Neural cell (in vitro differentiated cells): ENCODE results near the gene TMEM81.

ENCODE experiments used
- CTCF ChIP-seq: fragments of 450-650 bp; IDR thresholded peaks from 2 replicates; pipeline ENCODE4 v1.5.1; 2014; ENCODE audit warnings: antibody characterized with exemption, mild to moderate bottlenecking, moderate library complexity; ENCODE audit not compliant: poor library complexity, severe bottlenecking
- EP300 ChIP-seq: fragments of 450-650 bp; conservative IDR thresholded peaks from 2 replicates; pipeline ENCODE4 v1.6.1; 2014; ENCODE audit warnings: antibody characterized with exemption, mild to moderate bottlenecking, moderate library complexity; ENCODE audit not compliant: poor library complexity, severe bottlenecking
- EZH2 ChIP-seq: fragments of 200-600, 300-800 bp; shearing (Covaris generic), sonication (generic); IDR thresholded peaks from 2 replicates; pipeline ENCODE4 v1.6.1; 2014; ENCODE audit warnings: antibody characterized with exemption, low read length, borderline replicate concordance, mild to moderate bottlenecking; ENCODE audit not compliant: insufficient read depth, poor library complexity, severe bottlenecking
- RAD21 ChIP-seq: fragments of 450-650 bp; conservative IDR thresholded peaks from 2 replicates; pipeline ENCODE4 v1.6.1; 2014; ENCODE audit warnings: antibody characterized with exemption, mild to moderate bottlenecking, moderate library complexity
- SMC3 ChIP-seq: fragments of 450-650 bp; conservative IDR thresholded peaks from 2 replicates; pipeline ENCODE4 v1.6.1; 2014; ENCODE audit warnings: antibody characterized with exemption, mild to moderate bottlenecking, moderate library complexity; ENCODE audit not compliant: poor library complexity
- TAF1 ChIP-seq: IDR thresholded peaks from 2 replicates; pipeline ENCODE4 v1.6.1; 2012; ENCODE audit warnings: low read depth

DNA sequence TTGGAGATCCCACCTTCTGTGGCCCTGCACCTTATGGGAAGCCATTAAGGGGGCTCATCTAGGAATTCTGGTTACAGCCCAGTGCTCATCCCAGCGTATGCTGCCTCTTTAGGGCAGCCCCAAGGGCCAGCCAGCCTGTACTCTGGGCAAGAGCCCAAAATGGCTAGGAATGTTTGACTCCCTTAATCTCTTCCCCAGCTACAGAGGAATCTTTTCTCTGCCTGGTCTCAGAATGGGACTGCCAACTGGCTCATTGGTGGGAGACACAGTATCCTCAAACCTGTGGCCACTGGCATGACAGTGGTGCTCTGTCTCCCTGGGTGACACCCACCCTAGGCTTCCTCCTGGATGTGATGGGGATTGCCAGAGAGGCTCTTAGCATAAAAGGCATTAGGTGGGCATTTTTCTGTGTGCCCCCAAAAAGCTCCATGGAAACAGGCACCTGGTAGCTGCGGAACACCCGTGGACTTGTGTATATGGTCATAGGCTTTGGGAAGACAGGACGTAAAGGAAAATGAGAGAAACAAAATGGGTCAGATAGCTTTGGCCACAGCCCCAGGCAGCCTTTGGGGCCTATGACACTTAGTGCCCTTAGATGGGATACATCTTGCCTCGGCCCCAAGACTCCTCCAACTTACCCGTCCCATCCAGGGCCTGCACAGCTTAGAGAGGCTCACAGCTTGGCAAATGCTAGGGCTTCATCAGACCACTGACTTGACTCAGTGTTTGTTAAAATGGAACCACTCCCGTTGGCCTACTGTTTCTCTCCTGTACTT is 6.9 kb downstream of the TMEM81 start:
- TF ChIP-seq SMC3 (no peak), EZH2 (no peak), CTCF (no peak), TAF1 (no peak), EP300 (no peak), RAD21 (no peak)
